ENCODE data around the gene BUB1.
"Not testable (repeated sequence)": the region's sequence is repeated elsewhere in the genome, so short reads cannot be mapped to it uniquely, and the experiment has no call there.

The BUB1 gene

DNA sequence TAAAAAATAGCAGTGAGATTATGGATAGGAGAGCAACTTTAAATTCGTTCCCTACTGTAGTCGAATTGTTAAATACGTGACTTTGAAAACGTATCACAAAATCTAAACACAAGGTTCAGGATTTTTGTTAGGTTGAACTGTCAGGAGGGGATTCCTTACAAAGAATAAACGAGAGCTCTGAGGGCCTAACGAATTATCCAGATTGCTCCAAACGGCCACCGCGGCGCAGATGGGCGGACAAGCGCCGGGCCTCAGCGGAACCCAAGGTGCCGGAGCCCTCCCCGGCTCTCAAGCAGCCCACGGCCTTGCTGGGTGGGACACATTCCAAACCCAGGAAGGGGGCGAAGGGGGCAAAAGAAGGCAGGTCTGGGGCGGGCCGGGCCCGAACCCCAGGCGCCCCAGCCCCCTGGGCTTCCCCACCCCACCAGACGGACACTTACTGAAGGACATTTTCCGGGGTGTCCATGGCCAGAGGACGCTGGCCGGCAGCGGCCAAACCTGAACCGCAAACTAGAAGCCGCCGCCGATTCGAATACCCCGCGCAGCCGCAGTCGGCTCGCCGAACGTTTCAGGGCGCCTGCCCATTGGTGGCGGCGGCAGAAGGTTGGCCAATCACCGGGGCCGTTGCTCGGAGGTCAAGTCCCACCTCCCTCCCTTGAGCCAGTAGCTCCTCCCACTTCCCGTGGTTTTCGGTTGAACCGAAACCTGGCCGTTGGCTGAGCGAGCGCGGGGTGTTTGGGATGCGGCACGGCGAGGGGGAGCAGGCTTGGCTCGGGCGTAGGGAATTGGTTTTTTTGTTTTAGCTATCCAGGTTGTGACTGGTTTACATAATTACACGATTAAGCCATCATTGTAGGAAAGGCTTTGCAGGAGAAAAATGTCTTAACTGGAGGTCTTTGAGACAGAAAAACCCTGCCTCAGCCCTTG, at the start of gene BUB1:
Gene BUB1, minus strand, starts transcription at position 534 of the 927 bp plus-strand sequence. Its CDS starts 68 bp downstream, at position 466.
- peak; percentile 97 for DNase-seq

DNA sequence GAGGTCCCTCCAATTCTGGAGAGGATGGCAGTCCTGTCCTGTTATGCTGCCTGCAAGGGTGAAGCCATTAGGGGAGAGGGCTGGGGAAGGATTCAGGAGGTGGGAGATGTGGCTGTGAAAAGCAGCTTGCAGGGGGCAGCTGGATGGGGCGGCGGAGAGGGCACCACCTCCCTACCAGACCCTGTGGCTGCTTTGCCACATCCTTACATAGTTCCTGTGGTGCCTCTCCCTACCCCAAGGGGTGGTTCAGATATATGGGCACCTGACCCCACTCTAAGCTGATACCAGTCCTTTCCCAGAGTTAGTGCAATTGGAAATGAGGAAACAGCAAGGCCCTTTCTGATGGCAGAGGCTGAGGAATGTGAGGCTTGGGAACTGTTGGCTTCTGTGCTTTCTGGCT, 48.4 kb upstream of the BUB1 start:
- no peak for DNase-seq

DNA sequence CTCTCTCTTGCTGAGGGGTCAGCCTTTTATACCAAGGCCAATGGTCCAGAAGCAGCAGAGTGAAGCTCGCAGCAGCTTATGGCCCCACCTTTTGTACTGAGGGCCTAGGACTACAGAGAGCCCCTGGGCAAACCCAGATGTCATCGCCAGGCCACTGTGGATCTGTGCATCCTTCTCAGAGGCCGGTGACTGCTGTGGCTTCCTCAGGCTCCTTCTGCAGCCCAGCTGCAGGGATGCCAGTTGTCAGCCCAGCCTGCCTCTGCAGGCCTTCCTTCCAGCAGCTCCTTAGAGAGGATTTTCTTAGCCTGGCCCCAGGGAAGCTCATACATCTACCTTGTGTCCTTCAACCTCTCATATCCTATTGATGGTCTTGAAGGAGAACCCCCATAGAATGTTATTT, 48.0 kb upstream of the BUB1 start:
- DNase-seq = no peak

GRCh38 chr2:110725370-110725769, 47.5 kb upstream of the BUB1 start:
- no peak for DNase-seq

DNA sequence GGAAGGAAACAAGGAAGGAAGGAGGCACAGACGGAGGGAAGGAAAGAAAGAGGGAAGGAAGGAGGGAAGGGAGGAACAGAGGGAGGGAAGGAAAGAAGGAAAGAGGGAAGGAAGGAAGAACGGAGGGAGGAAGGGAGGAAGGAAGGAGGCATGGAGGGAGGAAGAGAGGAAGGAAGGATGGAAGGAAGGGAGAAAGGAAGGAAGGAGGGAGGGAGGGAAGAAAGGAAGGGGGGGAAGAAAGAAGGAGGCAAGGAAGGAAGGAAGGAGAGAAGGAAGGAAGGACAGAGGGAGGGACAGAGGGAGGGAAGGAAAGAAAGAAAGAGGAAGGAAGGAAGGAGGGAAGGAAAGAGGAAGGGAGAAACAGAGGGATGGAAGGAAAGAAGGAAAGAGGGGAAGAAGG, 47.0 kb upstream of the BUB1 start:
- no peak for DNase-seq

DNA sequence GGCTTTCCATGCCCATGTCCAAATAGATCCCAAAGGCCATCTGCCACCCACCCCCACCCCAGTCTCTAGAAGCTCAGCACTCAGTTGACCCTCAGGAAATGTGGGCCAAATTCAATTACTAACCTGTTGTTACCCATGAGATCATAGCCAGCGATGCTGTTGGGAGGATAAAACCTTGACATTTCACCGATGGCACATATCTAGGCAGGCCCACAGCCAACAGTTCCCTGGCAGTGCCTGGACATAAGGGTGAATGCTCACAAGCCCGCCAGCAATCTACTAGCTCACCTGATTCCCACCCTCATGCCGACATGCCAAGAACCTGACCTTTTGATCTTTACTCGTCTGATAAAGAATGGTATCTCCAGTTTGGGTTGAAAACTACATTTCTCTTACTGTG, 42.7 kb upstream of the BUB1 start:
- DNase-seq = no peak

- DNase-seq = no peak
These were observed 41.1 kb upstream of the BUB1 start for GRCh38 chr2:110718990-110719389.

DNA sequence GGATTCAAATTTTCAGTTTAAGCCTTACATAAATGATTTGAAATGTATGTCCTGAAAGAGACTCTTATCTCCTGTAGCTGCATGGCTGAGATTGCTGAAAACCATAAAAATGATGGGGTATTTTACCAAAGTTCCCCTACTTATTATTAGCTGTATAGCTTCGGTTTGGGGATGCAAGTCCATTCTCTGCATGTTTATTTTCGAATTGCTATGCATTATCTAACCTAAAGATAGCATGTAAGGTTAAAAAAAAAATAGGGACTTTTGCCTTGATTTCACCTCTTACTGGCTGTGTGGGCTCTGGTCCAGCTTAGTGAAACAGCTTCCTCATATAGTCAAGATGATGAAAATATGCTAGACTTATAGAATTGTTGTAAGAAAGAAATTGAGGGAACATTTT, 40.5 kb upstream of the BUB1 start:
- no peak for DNase-seq

GRCh38 chr2:110717734-110718133, 39.9 kb upstream of the BUB1 start:
- no peak for DNase-seq

DNA sequence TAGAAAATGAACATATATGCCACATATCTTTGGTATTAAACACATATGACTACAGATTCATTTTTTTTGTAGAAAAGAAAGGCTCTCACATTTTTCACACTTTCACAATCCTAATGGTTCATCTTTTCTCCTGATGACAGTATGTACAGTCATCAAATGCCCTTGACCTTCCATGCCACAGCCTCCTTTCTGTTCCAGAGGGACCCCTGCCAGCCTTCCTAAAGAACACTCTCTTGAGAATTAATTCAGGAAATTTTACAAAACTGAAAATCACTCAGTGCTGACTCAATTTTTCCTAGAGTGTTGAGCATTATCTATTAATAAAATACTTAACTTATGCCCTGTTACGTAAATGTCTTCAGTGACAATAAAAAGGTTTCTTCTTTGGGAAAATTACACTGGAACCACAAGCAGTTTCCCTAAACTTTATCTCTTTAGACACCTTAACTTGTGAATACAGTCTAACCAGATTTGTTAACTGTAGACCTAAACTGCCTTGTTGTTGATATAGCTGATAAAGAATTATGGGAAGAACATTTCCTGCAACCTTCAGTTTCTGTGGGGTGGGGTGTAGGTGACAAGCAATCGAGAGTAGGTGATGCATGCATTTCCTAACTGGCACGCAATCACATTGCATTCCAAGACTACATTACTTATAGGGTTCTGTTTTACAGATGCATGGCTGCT, 39.2 kb upstream of the BUB1 start:
- no peak for DNase-seq

DNA sequence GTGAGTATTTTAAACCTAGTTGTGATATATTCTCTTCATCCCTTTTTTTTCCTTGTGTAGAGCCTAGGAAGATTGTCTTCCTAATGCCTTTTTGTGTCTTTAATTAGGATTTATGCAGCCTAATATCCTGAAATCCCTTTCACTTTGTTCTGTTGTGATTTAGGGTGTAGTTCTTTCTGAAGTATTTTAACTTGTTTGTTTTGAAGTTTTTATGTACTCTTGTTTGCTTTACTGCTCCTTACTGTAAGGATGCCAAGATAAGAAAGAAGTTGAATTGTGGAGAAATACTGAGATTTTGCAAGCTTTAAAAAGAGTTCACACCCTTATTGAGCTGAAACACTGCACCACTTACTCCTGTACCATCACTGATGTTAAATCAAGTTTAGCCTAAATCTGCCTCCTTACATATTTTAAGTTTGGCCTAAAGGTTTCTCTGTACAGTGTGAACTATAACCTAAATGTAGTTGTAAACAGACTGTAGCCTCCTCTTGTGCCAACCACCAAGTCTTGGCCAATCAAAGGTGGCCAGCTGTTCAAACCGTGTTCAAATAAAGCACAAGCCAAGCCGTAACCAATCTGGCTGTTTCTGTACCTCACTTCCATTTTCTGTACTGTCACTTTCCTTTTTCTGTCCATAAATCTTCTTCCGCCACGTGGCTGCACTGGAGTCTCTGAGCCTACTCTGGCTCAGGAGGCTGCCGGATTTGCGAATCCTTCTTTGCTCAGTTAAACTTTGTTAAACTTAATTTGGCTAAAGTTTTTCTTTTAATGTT, 36.8 kb upstream of the BUB1 start:
- no peak for DNase-seq

DNA sequence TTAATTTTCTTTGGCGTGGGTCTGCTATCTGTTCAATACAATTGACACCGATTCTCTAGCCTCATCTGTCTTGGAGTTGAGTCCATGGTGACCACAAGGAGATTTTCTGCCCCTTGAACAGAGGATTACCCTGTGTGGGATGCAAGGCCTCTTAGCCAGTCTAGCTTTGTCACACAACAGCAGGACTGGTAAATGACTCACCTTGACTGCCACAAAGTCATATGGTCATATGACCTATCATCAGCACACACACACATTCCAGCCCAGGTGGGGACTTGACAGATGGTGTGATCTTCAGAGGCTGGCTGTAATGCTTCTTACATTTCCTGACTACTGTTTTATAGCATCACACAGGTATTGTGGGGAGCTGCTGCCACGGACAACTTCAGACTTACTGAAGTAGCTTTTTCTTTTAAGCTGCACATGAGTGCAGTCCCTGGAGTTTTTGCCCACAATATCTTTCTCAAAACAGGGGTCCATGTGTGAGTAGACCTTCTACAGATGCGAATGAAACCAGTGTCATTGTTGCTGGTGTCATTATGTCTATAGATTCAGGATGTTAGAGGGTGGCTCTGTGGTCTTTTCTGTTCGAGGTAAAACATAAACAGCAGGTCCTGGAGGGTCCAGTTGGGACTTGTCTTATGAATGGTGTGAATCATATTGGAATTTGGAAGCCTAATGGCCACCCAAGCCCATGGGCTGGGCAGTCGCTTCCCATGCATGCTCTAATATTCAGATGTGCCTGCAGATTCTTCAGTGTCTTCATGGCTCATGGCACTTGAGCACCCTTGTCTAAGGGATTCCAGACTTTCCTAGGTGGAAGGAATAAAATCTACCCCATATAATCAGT, 35.9 kb upstream of the BUB1 start:
- no peak for DNase-seq

DNA sequence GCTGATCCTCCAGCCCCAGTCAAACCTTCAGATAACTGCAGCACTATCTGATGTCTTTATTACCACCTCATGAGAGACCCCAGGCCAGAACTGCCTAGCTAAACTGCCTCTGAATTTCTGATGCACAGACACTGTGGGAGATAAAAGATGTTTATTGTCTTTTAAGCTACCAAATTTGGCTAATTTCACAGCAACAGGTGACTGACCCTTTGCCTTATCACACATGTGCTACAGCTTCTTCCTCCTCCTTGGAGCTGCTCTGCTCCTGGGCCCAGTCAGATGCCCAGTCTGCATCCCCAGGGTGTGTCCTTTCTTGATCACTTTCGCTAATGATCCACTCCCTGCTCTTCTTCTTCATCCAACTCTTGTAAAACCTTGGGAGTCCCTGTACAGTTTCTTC, 34.9 kb upstream of the BUB1 start:
- DNase-seq = no peak

DNA sequence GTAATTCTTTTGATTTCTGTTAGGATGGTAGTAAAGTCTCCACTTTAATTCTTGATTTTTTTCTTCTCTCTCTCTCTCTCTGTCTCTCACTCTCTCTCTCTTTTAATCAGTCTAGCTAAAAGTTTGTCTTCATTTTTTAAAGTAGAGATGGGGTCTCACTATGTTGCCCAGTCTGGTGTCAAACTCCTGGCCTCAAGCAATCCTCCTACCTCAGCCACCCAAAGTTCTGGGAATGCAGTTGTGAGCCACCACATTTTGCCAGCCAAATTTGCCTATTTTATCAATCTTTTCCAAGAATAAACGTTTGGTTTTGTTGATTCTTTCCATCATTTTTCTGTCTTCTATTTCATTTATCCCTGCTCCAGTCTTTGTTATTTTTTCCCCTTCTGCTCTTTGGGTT, 30.6 kb upstream of the BUB1 start:
- no peak for DNase-seq

- DNase-seq = no peak
These were observed 29.6 kb upstream of the BUB1 start for GRCh38 chr2:110707386-110707965.

DNA sequence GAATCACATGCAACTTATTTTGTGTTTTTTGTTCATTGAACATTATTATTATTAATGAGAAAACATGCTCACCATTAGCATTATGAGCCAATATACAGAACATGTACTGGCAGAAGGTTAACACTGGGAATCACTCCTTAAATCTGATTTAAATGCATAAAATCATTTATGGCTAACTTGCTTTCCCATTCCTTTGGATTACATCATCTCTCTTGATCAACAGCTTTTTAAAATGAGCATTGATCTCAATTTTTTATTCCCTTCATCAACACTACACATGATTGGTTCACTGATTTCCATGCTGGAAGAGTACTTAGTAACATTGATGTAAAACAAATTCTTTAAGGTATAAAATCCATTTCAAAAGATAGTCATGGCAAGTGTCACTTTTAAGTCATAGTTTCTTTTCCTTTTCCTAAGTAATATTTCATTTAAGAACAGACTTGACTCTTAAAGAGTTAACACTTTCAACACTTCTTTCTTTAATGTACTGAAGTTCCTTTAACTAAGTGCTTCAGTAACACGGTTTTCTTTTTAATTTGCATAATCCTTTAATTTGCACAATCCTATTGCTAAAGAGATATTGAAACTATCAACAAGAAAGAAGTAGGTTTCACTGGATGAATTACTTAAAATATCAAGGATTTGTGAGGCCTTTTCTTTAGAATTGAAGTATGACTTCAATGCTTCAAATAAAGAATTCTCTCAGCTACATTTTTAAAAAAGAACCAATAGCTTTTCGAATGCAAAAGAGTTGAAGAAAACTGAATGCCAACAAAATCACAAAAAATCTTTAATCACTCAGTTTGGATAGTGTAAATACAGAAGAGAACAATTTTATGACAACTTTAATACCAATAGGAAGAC, 24.9 kb upstream of the BUB1 start:
- no peak for DNase-seq

DNA sequence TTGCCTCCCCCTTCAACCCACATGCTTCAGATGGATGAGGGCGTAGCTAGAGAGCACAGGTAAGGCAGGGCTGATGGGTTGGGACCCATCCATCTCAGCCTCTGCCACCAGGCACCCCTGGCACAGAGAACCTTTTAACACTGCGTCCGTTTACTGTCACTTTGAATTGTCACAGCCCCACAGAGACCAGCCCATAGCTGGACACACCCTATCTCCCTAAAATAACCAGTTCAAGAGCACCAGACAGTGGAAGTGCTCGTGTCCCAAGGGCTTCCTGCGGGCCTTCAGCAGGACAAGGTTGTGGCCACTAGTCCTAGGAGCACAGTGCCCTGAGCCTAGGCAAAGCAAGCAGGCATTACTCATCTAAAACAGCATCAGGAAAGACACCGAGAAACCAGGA, 20.4 kb upstream of the BUB1 start:
- DNase-seq = not testable (repeated sequence)

DNA sequence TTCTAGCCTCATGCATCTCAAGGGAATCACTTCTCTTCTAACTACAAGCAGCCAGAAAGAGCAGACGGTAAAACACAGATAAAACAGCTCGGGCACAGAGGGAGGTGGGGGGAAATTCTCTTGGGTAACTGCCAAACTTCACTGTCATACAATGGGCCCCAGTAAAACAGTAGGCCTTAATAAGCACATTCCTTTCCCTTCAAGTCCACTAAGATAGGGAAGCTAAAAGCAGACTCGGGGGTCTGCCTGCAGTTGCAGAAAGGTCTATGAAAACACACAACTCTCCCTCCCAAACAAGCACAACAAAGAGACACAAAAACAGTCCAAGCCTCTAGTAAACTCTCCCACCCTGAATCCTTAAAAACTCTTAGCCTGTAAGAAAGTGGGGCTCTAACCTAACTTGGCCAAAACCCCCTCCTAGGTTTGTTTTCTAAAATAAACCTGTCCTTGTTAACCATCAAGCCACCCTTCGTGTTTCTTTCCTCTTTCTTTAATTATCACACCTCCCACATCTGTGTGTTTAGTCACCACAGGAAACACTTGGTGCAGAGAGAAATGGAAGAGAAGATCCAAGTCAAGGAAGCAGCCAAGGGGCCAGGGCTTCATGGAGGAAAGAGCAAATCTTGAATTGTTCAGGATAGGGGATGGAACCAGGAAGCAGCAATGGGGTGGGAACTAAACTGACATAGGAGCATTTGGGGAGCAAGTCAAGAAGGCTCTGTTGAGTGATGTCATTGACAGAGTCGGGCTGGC, 17.5 kb upstream of the BUB1 start:
- peak; percentile 89 for DNase-seq

- DNase-seq = peak; percentile 40
These were observed 13.9 kb upstream of the BUB1 start for GRCh38 chr2:110691612-110692258.

All from hematopoietic multipotent progenitor cell treated with erythropoietin and hydrocortisone succinate and interleukin-3 and kit ligand, for 8 days (in vitro differentiated cells).